ENCODE results near the gene HDLBP.

DNA sequence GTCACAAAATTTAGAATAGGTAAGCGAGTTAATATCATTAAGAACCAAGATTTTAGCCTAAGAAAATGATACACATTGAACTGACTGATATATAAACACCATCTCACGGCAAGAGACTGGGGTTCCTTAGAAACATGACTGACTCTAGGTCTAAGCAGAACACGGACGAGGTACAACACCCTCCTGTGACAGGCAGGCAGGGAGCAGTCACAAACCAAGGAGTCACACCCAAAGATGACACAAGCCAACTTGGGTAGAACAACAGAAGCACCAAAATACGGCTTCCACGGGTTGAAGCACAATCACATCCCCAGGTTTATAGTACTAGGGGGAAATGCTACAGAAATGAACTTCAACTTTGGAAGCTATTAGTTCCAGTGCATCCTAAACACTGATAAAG, 24.3 kb downstream of the HDLBP start:
- TF ChIP-seq, protein P1, sequence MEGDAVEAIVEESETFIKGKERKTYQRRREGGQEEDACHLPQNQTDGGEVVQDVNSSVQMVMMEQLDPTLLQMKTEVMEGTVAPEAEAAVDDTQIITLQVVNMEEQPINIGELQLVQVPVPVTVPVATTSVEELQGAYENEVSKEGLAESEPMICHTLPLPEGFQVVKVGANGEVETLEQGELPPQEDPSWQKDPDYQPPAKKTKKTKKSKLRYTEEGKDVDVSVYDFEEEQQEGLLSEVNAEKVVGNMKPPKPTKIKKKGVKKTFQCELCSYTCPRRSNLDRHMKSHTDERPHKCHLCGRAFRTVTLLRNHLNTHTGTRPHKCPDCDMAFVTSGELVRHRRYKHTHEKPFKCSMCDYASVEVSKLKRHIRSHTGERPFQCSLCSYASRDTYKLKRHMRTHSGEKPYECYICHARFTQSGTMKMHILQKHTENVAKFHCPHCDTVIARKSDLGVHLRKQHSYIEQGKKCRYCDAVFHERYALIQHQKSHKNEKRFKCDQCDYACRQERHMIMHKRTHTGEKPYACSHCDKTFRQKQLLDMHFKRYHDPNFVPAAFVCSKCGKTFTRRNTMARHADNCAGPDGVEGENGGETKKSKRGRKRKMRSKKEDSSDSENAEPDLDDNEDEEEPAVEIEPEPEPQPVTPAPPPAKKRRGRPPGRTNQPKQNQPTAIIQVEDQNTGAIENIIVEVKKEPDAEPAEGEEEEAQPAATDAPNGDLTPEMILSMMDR (IDR thresholded peaks at IDR 0.05), result no peak
- TF ChIP-seq POLR2A (IDR thresholded peaks at IDR 0.05), result no peak
- no peak for TF ChIP-seq POLR2AphosphoS5 (IDR thresholded peaks at IDR 0.05; ENCODE audit: insufficient read depth in 1 of 2, low read depth in 1 of 2)
